OCI-LY7 (cell line): ENCODE data around the gene UGCG. TPM values are rescaled to one million over a fixed set of nuclear protein-coding genes. Genes with fewer than 3 reads are reported as not detected.

ENCODE experiments used
- BruUV-seq: library from RNA; stranded (reverse); fragments of 400-500 nt; replicated peaks from 2 replicates; lab custom pipeline; 2021; lab: Mats Ljungman, UMichigan
- CTCF ChIA-PET: fragments of 300-600 bp; sonication (Branson Sonifier 250); formaldehyde crosslinking; loops from one replicate; lab custom pipeline; 2022; ENCODE audit warnings: antibody characterized with exemption; ENCODE audit not compliant: unreplicated experiment; lab: Charles Lee
- POLR2A ChIA-PET: fragments of 300-600 bp; sonication (Branson Sonifier 250); formaldehyde crosslinking; loops from one replicate; lab custom pipeline; 2022; ENCODE audit warnings: antibody characterized with exemption; lab: Charles Lee
- DNase-seq: peaks from one replicate; pipeline ENCODE4 v3.0.0-alpha.2; 2015; ENCODE audit warnings: low spot score
- H2AFZ ChIP-seq: fragments of 200-600 bp; sonication (generic), shearing (Covaris generic); 2 replicates; pipeline ENCODE4 v1.6.1; 2014; ENCODE audit warnings: mild to moderate bottlenecking, antibody characterized with exemption, low read length, moderate library complexity
- H3K27ac ChIP-seq: fragments of 200-600 bp; sonication (generic); 2 replicates; pipeline ENCODE4 v1.5.1; 2014; ENCODE audit warnings: mixed run types, low read depth, mild to moderate bottlenecking, moderate library complexity, low read length, inconsistent platforms; ENCODE audit not compliant: poor library complexity, severe bottlenecking
- H3K36me3 ChIP-seq: fragments of 200-600 bp; sonication (generic); 2 replicates; pipeline ENCODE4 v1.6.1; 2014; ENCODE audit warnings: mild to moderate bottlenecking, antibody characterized with exemption, low read length, moderate library complexity, mixed read lengths; ENCODE audit not compliant: insufficient read depth
- H3K4me1 ChIP-seq: fragments of 200-600 bp; sonication (generic); 2 replicates; pipeline ENCODE4 v1.5.1; 2014; ENCODE audit warnings: mild to moderate bottlenecking, low read length; ENCODE audit not compliant: insufficient read depth, poor library complexity, severe bottlenecking
- H3K4me2 ChIP-seq: fragments of 200-600 bp; sonication (generic); 2 replicates; pipeline ENCODE4 v1.6.1; 2014; ENCODE audit warnings: mild to moderate bottlenecking, low read length
- H3K4me3 ChIP-seq: fragments of 200-600 bp; sonication (generic); 2 replicates; pipeline ENCODE4 v1.5.1; 2014; ENCODE audit warnings: mild to moderate bottlenecking, low read depth, low read length; ENCODE audit not compliant: poor library complexity, severe bottlenecking
- H3K79me2 ChIP-seq: fragments of 200-600 bp; sonication (generic); 2 replicates; pipeline ENCODE4 v1.6.1; 2016; ENCODE audit warnings: low read depth, mild to moderate bottlenecking, low read length, moderate library complexity, mixed read lengths; ENCODE audit not compliant: insufficient read depth
- H3K9me2 ChIP-seq: fragments of 200-600 bp; sonication (generic); 2 replicates; pipeline ENCODE4 v1.6.1; 2016; ENCODE audit warnings: mild to moderate bottlenecking, low read length, mixed read lengths; ENCODE audit not compliant: insufficient read depth
- H3K9me3 ChIP-seq: fragments of 200-600 bp; sonication (generic); 2 replicates; pipeline ENCODE4 v1.6.1; 2014; ENCODE audit warnings: mild to moderate bottlenecking, mixed run types, low read length, mixed read lengths
- H4K20me1 ChIP-seq: fragments of 200-600 bp; sonication (generic); 2 replicates; pipeline ENCODE4 v1.6.1; 2014; ENCODE audit warnings: mild to moderate bottlenecking, antibody characterized with exemption, low read length, moderate library complexity, mixed read lengths; ENCODE audit not compliant: insufficient read depth
- EZH2phosphoT487 ChIP-seq: fragments of 200-600 bp; sonication (generic); IDR thresholded peaks from 2 replicates; pipeline ENCODE4 v1.6.1; 2018; ENCODE audit warnings: low read depth, borderline replicate concordance, mild to moderate bottlenecking, mixed run types, antibody characterized with exemption, low read length, moderate library complexity, mixed read lengths
- intact Hi-C: fragments of 100-400 bp; cut with micrococcal nuclease; formaldehyde crosslinking; loops from one replicate; pipeline ENCODE4 v1.10.0; 2022; ENCODE audit not compliant: unreplicated experiment
- total RNA-seq, 2 experiments: library from RNA; depleted of rRNA in 1 of 2; stranded (reverse); fragments of >200 nt in 1 of 2; shearing (Covaris generic) in 1 of 2; gene quantifications; 2 replicates each; pipeline ENCODE4 v1.2.3, GENCODE V29; 2014 to 2022
- TF ChIP-seq, protein P1 (sequence below): fragments of 200-600 bp; sonication (generic); conservative IDR thresholded peaks from 2 replicates; pipeline ENCODE4 v1.5.1; 2014; ENCODE audit warnings: mild to moderate bottlenecking, antibody characterized with exemption, low read length, moderate library complexity, mixed read lengths

UGCG gene
- total RNA-seq, 2 experiments from 2014 or later, result 12.9 to 14.7 TPM

DNA sequence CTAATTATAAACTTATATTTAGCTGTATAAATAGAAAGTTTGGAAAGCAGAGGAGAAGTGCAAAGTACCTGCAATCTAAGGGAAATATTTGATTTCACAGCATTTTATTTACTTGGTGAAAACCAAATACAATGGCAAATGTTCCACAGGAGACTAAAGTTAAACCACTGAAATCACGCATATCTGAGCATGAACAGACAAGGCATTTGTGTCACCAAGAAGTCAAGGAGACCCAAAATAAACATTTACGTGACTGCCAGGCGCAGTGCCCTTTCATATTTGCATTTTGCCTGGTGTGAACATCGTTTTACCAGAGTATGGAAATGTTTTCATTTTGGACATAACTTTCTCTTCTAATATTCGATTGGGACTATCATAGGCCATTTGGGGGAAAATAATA is 20.6 kb downstream of the UGCG start:
- H3K4me2 ChIP-seq, result peak overlapping the region; percentile 39; the same call in 1 of the 2 replicates
- H4K20me1 ChIP-seq, result peaks cover 6% of the 10 kb centered on the region; the same call in 1 of the 2 replicates
- peaks cover 77% of the 10 kb centered on the region; the same call in 1 of the 2 replicates for H3K79me2 ChIP-seq
- intact Hi-C loops, result no loop called here
- no peaks in the 10 kb centered on the region for H3K9me3 ChIP-seq
- H3K4me3 ChIP-seq, result no peak overlapping the region
- POLR2A ChIA-PET, result interaction anchor here (0.7 to 2.5 kb wide), 3 partner anchors 16 to 1096 kb away, joined by 3 to 16 read pairs (median 5); partner anchors contain the start of gene UGCG
- TF ChIP-seq, protein P1, sequence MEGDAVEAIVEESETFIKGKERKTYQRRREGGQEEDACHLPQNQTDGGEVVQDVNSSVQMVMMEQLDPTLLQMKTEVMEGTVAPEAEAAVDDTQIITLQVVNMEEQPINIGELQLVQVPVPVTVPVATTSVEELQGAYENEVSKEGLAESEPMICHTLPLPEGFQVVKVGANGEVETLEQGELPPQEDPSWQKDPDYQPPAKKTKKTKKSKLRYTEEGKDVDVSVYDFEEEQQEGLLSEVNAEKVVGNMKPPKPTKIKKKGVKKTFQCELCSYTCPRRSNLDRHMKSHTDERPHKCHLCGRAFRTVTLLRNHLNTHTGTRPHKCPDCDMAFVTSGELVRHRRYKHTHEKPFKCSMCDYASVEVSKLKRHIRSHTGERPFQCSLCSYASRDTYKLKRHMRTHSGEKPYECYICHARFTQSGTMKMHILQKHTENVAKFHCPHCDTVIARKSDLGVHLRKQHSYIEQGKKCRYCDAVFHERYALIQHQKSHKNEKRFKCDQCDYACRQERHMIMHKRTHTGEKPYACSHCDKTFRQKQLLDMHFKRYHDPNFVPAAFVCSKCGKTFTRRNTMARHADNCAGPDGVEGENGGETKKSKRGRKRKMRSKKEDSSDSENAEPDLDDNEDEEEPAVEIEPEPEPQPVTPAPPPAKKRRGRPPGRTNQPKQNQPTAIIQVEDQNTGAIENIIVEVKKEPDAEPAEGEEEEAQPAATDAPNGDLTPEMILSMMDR, result no peak
- TF ChIP-seq EZH2phosphoT487, result no peak
- H3K36me3 ChIP-seq, result peaks cover 52% of the 10 kb centered on the region
- no peaks in the 10 kb centered on the region for H3K9me2 ChIP-seq
- H3K4me1 ChIP-seq, result peaks cover 60% of the 10 kb centered on the region
- BruUV-seq, result TSS peak; percentile 45
- CTCF ChIA-PET, result no interaction called here
- no peak overlapping the region for H2AFZ ChIP-seq
- no peak for DNase-seq
- no peak overlapping the region for H3K27ac ChIP-seq

DNA sequence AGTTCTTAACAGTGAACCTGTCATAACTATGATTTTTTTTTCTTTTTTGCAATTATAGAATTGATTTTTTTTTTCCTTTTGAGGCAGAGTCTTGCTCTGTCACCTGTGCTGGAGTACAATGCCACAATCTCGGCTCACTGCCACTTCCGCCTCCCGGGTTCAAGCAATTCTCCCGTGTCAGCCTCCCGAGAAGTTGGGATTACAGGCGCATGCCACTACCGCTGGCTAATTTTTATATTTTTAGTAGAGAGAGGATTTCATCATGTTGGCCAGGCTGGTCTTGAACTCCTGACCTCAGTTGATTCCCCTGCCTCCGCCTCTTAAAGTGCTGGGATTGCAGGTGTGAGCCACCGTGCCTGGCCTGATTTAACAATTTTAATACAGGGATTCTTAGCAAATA is 21.4 kb downstream of the UGCG start:
- Histone ChIP-seq H3K36me3 (peaks cover 59% of the 10 kb centered on the region), H3K27ac (no peak overlapping the region), H2AFZ (no peak overlapping the region), H3K4me2 (no peak overlapping the region), H3K9me2 (no peaks in the 10 kb centered on the region), H4K20me1 (peaks cover under 1% of the 10 kb centered on the region; the same call in 1 of the 2 replicates), H3K4me1 (peaks cover 67% of the 10 kb centered on the region), H3K9me3 (no peaks in the 10 kb centered on the region), H3K79me2 (peaks cover 77% of the 10 kb centered on the region; the same call in 1 of the 2 replicates), H3K4me3 (no peak overlapping the region)
- DNase-seq, result no peak
- intact Hi-C loops, result no loop called here
- TF ChIP-seq EZH2phosphoT487, result no peak
- TF ChIP-seq, protein P1, result no peak
- CTCF ChIA-PET, result no interaction called here
- BruUV-seq, result no TSS peak
- POLR2A ChIA-PET, result interaction anchor here (2.5 kb wide), 1 partner anchor 9 kb away, joined by 7 read pairs; no protein-coding TSS in a partner anchor

DNA sequence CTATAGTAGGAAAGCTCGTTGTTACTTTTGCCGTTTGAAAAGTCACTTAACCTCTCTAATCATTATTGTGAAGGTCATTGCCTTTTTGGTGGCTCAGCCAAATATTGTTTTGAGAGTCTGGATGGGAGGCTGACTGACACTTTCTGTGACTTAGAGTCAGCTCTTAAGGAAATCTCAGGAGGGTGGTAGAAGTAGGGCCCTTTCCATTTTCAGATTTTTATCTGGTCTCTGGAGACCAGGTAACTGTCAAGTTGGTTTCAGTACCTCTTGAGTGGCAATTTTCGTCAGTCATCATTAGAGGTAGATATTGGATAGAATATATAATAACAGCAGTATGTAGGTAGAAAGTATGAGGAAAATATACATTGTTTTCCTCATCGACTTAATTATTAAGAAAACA is 23.3 kb downstream of the UGCG start:
- H3K79me2 ChIP-seq, result peaks cover 80% of the 10 kb centered on the region; the same call in 1 of the 2 replicates
- POLR2A ChIA-PET, result interaction anchor here (0.7 to 2.5 kb wide), 4 partner anchors 11 to 168 kb away, joined by 3 to 7 read pairs (median 6); partner anchors contain the start of gene UGCG
- intact Hi-C loops, result loop anchor here (10.0 kb wide), 1 partner anchor 155 kb away; no protein-coding TSS in a partner anchor

More for the DNA sequence above, 23.3 kb downstream of the UGCG start:
- Histone ChIP-seq H3K27ac (peak overlapping the region; percentile 46), H3K36me3 (peaks cover 58% of the 10 kb centered on the region), H4K20me1 (no peaks in the 10 kb centered on the region), H3K9me3 (no peaks in the 10 kb centered on the region), H3K4me1 (peaks cover 73% of the 10 kb centered on the region), H2AFZ (no peak overlapping the region), H3K4me2 (peak overlapping the region; percentile 45), H3K9me2 (no peaks in the 10 kb centered on the region), H3K4me3 (no peak overlapping the region)
- BruUV-seq, result no TSS peak
- CTCF ChIA-PET, result no interaction called here
- TF ChIP-seq EZH2phosphoT487, result no peak
- TF ChIP-seq, protein P1, result no peak
- DNase-seq, result peak; percentile 51
